Measurements from ENCODE around the gene BAAT.

Gene BAAT

DNA sequence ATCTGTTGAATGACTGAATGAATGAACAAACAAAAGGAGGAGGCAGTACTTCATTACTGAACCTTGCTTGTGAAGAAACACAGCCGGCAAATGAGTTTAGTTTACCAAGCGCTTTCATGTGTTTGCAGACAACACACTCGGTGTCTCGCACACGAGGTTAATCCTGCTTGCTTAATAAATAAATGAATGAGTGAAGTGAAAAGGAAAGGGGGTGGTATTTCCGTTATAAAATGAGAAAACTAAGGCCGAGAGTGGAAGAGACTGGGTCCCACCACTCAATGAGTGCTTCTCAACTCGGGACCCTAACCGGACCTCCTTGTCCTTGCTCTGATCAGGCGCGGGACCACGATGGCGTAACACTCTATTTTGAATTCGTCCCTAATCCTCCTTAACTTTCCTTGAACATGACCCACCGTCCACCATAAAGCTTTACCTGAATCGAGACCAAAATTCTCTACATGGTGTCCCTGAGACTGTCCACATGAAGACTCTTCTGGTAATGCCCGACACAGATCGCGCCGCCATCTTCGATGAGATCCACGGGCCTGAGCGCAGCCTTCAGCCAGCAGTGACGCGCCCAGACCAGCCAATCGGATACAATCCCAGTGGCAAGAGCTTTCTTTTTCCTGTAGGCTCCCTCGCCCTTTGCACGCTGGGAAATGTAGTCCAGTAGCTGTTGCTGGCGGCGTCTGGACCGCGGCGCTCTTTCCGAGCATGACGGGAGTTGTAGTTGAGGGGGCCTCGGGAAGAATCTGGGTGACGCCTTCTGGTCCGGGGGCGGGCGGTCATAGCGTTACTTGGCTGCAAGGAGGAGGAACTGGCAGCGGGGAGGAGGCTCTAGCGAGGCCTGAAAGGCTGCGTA is 13.5 kb upstream of the BAAT start, which contains the start of the genes MRPL50 and ZNF189:
TSS of gene MRPL50 (minus strand) at position 551 of the 862 bp plus-strand sequence. CDS start at position 525, 26 bp downstream.
TSS of gene ZNF189 (plus strand) at position 784 of the 862 bp plus-strand sequence. CDS start 306 bp downstream, outside the sequence.
- peak; percentile 99 for DNase-seq

DNA sequence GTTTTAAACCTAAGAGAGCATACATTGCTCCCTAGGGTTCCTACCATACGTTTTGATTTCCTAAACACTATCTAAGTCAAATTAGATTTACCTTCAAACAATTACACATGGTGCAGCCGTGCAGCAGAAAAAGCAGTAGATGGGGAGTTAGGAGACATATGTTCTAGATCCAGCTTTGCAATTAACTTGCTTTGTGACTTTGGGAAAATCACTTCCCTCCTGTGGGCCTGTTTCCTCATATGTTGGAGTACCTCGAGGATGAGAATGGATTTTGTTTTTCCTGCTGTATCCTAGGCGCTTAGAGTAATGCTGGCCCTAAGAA is 12.9 kb upstream of the BAAT start:
- no peak for DNase-seq

DNA sequence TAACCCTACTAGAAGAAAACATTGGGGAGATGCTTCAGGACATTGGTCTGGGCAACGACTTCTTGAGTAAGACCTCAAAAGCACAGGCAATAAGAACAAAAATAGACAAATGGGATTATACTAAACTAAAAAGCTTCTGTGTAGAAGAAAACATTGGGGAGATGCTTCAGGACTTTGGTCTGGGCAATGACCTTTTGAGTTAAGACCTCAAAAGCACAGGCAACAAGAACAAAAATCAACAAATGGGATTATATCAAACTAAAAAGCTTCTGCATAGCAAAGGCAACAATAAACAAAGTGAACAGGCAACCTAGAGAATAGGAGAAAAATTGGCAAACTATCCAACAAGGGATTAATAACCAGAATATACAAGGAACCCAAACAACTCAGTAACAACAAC is 9.9 kb upstream of the BAAT start:
- DNase-seq: no peak

DNA sequence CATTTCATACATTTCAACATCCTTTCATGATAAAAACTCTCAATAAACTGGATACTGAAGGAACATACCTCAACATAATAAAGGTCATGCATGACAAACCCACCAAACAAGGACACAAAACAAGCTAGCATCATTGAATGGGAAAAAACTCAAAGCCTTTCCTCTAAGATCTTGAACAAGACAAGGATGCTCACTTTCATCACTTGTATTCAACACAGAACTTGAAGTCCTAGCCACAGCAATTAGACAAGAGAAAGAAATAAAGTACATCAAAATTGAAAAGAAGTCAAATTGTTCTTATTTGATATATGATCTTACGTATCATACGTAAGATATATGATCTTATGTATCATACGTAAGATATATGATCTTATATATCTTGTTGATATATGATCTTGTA is 8.3 kb upstream of the BAAT start:
- no peak for DNase-seq

DNA sequence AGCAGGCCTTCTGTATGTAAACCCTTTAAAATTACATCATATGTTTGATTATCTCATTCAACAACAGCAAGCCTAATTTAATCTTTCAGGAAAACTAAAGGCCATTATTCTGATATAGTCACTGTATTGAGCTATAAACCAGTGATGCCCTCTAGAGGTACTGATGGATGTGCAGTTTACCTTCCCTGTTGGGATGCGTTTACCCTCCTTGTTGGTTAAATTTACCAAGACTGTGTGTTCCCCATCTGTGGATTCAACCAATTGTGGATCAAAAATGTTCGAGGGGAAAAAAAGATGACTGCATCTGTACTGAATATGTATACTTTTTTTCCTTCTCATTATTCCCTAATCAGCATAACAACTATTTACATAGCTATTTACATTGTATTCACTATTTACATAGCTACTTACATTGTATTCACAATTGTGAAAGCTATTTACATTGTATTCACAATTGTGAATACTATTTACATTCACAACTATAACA is 3.7 kb upstream of the BAAT start:
- DNase-seq: no peak

DNA sequence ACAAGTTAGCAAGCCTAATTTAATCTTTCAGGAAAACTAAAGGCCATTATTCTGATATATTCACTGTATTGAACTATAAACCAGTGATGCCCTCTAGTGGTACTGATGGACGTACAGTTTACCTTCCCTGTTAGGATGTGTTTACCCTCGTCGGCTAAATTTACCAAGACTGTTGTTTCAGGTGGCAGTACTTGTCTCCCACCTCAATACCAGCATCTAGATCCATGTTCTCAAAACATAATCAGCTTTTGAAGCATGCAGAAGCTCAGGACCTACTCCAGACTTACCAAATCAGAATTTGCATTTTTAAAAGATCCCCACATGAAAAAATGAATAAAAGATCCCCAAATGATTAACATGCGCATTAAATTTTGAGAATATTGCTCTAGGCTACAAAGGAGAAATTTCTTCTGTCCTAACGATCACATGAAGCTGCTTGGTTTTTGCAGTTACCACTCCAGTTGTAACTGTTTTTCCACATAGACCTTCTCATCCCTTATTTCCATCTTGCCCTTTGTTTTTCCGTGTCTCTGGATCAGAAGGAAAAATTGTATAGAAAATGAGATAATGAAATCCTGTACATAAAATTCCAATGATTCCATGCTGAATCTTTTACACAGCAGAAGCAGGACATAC is 3.2 kb upstream of the BAAT start:
- DNase-seq: peak; percentile 48

DNA sequence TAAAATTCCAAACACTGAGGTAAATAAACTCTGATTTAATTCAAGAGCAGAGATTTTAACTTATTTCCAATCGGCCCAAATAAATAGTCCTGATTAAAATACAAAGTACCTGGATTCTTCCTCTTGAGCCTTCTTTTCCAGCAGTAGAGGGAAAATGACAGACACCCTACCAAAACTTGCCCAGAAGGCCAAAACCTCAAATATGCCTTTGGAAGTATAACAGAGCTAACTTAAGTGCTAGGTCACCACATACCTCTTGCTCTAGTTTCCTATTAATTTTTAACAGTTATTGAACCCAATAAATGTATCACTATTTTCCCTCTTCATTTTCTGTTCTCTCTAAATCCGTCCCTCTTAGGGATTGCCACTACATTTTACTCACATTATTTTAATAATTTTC is 1.4 kb downstream of the BAAT start:
- no peak for DNase-seq

DNA sequence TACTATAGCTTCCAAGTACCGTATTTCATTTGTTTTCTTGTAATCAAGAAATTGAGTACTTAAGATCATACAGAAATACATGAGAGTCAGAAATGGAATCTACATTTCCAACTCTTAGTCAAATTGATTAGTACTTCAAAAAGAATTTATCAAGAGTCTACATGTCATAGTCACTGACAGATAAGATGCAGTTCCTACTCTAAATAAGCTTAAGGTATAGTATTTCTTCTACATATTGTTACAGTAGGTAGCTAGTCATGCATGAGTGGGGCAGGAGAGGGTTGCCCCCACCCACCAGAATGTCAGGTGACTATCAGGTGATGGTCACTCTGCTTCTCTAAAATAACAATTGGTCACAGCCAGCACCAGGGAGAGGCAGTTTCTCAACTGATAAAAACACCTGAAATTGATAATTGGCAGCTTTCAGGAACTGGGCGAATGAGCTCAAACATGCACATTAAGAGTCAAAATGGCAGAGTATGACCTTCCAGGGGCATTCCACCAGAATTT is 2.9 kb downstream of the BAAT start:
- DNase-seq: no peak

DNA sequence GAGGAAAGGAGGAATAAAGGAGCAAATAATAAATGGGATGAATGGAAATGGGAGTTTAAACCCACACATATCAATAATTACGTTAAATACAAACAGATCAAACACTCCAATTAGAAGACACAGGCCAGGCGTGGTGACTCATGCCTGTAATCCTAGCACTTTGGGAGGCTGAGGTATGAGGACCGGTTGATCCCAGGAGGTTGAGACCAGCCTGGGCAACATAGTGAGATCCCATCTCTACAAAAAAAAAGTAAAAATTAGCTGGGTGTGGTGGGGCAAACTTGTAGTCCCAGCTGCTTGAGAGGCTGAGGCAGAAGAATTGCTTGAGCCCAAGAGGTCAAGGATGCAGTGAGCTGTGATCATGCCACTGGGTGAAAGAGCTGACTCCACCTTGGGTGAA is 3.7 kb downstream of the BAAT start:
- no peak for DNase-seq

DNA sequence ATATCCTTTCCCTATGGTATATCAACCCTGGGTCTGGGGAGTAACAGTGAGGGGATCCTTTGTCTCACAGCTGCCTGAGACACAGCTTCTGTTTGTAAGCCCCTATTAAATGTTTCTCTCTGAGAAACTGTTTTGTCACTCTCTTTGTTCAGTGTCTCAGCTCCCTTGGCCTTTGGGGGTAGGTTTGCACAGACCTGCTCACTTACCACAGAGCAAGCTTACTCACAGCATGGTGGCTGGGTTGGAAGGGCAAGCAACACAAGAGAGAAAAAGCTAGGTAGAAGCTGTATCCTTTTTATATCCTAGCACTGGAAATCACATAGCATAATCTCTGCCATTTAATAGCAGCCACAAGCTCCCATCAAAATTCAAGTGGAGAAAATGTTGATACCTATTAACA is 4.5 kb downstream of the BAAT start:
- no peak for DNase-seq

DNA sequence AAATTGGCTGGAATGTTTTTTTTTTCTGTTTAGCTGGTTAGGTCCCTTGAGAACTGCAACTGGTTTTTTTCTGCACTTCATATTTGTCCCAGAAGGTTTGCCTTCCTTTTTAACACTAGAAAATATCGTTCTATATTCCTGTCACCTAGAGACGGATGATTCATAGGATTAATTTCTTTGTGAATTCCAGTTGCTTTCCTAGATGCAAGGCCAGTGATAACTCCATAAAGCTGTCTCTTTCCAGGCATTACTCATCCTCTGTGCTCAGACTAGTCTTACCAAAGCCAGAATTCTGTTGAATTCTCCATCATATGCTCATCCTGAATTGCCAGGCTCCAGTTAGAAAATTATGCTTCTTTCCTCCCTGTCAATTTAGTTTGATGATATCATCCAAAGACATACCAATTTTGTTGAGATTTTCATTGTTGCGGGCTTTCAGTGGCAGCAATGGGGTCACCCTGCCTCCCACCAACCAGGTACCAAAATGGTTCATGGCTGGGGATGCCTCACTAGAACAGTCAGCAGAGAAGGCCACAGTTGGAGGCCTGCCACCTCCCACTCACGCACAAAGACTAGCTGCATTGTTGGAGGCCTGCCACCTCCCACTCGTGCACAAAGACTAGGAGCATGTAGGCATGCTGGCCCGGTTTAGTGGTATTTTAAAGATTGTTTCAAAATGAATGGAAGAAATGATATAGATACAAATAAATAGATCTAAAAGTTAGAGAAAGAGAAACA is 8.5 kb downstream of the BAAT start:
- DNase-seq: no peak

DNA sequence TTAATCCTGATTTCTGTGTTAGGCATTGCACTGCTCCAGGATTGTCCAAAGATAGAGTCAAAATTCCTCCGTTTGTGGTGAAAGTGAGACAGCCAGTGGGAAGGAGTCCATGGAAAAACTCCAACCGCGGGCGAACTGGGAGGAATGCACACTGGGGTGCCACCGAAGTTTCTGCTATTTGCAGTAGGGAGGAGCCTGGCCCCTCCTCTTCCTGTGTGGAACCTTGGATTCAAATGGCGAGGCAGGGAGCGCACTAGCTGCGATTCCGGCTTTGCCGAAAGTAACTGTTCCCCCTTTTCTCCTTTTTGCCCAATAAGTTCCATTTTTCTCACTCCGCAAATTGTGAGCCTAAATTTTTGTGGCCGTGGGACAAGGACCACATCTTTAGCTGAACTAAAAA is 9.3 kb downstream of the BAAT start:
- no peak for DNase-seq

DNA sequence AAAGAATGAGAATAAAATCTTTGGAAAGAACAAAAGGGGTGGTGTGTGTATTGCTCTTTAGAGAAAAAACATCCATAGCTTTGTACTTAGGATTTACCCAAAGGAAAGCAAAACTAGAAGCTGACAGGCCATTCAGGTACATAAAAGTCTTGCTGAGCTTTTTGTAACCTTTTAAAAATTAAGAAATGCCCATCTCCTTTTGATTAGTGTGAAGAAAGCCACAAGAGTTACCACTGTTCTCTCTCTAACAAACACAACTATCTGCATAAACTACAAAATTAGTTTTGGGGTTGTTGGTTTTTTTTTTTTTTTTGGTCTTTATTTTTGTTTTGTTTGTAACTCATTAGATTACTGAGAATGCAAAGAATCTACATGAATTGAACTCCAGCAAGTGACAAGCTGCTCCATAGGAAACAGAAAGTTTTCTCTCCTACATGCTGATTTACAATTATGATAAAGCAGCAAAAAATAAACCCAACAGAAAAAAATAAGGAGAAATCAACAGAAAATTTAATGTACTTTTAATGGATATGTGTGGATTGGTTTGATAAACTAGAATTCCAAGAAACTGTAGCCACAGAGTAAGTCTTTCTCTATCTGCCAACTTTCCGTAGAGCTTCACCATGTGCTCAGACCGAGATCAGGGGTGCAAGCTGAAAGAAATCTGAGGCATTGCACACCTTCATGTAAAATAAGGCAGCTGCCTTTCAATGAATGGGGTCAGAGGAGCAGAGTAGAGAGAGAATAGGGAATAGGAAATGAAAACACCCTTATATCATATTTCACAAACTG is 12.3 kb downstream of the BAAT start:
- no peak for DNase-seq

DNA sequence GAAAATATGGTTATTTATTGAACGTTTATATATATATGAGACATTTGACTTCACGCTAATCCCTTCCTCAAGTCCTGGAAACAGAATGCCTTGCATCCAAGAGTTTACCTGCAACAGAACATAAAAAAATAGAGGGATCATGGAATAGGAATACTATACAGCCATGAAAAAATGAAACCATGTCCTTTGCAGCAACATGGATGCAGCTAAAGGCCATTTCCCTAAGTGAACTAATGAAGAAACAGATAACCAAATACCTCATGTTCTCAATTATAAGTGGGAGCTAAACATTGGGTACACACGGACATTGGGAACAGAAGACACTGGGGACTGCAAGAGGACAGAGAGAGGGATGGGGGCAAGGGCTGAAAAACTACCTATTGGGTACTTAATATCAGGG is 13.0 kb downstream of the BAAT start:
- DNase-seq: no peak

DNA sequence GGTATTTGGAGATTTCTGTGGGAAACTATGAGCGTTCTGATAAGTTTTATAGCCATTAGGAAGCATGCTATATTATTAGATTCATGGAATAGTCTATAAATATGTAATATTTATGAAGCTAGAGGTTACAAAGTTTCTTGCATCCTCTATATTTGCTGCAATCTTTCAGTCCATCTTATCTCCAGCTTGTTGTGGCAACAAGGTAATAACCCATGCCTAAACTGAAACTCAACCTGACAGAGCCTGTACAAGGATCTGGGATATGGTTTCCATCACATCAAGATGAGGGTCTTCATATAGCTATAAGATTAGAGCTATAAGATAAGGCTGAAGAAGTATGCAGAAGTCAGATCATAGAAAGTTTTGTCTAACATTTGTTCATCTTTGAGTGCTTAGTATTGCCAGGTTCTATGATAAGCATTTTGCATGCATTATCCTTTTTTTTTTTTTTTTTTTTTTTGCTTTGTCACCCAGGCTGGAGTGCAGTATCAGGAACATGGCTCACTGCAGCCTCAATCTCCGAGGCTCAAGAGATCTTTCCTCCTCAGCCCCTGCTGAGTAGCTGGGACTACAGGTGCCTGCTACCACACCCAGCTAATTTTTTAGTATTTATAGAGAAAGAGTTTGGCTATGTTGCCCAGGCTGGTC is 14.8 kb downstream of the BAAT start:
- no peak for DNase-seq

DNA sequence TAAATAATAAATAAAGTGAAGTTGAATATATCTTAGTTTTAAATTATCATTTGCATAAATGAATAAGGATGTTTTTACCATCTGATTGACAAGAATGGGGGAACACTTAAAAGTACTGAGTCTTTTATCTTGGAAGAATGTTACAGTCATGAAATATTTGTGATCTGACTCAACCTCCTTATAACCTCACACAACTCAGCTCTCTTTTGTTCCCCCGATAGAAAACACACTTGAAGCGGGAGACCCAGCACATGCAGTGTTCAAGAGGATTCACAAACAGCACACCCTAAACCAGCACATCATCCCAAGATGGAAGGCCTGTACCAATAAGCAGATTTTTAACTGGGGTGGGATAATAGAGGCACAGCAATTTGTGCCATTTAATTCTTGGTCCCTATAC is 15.5 kb downstream of the BAAT start:
- no peak for DNase-seq

DNA sequence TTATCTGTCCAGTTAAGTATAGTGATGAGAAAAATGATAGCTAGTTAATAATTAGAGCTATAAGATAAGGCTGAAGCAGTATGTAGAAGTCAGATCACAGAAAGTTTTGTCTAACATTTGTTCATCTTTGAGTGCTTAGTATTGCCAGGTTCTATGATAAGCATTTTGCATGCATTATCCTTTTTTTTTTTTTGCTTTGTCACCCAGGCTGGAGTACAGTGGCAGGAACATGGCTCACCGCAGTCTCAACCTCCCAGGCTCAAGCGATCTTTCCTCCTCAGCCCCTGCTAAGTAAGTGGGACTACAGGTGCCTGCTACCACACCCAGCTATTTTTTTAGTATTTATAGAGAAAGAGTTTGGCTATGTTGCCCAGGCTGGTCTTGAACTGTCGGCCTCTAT is 17.5 kb downstream of the BAAT start:
- DNase-seq: no peak

DNA sequence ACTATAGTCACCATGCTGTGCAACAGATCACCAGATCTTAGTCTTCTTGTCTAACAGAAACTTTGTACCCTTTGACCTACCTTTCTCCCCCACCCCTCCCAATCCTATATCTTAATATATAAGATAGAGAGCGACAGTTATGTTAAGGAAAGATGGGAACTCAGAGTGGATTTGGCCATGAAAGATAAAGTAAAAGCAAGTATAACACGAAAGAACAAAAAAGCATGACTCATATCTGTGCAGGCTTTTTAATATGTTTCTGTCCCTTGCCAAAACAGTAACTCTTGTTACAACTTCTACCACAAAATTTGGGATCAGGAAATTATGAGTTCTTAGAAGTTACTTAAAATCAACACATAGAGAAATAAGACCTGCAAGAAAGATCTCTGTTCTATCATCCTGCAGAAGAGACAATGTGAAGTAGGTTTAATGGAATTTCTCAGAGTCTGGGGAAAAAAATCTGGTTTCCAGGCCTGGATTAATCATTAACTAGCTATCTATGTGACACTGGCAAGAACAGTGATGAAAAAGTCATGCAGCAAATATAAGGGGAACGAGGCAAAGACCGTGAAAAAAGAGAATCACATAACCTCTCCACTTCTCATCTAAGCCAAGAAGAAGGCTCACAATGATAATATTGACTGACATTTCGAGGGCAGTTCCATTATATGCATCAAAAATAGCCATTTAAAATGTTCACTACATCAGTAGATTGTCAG is 18.6 kb downstream of the BAAT start:
- DNase-seq: no peak

DNA sequence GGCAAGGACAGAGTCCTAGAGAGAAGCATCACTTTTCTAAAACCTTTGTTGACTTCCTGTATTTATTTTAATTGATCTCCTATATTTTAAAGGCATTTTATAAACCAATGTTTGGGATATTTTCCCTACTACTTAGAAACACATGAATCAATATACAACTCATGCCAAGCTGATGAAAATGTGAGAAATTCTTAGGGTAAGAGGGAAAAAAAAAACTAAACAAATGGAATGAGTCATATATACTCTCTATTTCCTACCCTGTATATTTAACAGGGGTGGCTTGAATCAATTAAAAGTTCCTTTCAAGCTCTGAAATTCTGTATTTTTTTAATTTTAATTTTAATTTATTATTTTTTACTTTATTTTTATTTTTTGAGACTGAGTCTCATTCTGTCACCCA is 19.6 kb downstream of the BAAT start:
- no peak for DNase-seq

DNA sequence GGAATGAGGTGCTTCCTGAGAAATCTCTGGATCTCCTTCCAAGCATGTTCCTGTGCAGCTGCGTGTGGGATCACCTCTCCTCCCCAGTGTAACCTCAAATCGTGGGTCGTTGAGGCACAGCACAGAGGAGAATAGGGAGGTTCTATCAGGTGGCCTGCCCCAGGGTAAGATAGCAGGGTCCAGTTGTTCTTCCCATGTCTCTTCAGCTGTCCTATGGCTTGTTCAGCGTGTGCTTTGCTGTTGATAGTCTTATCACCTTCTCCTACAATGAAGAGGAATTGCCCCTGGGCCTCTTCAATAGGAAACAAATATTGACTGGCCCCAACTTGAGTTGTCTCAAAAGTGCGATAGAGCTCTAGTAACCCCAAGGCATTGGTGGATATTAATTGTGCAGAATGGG is 22.4 kb downstream of the BAAT start:
- DNase-seq: no peak

DNA sequence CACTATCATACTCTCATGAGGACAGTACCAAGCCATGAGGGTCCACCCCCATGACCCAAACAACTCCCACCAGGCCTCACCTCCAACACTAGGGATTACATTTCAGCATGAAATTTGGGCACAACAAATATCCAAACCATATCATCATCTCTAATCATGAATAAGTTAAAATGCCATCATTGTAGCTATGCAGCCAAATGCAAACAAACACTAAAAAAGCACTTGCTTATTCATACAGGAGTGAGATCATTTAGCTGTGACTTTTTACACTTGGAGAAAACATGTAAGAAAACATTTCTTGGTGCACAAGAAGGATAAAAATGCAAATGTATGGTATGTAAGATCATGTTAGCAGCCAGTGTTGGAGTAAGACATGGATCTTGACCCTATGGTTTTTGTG is 24.2 kb downstream of the BAAT start:
- DNase-seq: no peak

Data from NCI-H1092 (cell line).